ENCODE data around the gene SERPINC1. TPM values are rescaled to one million over a fixed set of nuclear protein-coding genes. Genes with fewer than 3 reads are reported as not detected.
A peak's percentile ranks its signal among the peaks of the same experiment; 100 is the strongest.

SERPINC1 gene
- total RNA-seq, 1 donor from 2014 or later, result not detected

GRCh38 chr1:173925306-173926242, 8.4 kb upstream of the SERPINC1 start:
- peaks cover 5% of the 10 kb centered on the region for H3K36me3 Mint-ChIP-seq (ENCODE audit: low read depth, unreplicated experiment)
- H3K36me3 ChIP-seq (ENCODE audit: insufficient read depth, low read length), result no peaks in the 10 kb centered on the region

GRCh38 chr1:173920861-173921260, 3.7 kb upstream of the SERPINC1 start:
- no peak for FAIRE-seq

More at GRCh38 chr1:173925306-173926242, 8.4 kb upstream of the SERPINC1 start:
- Histone ChIP-seq H3K4me2 (ENCODE audit: low read length) (no peak overlapping the region), H2AFZ (ENCODE audit: low read depth, low read length) (no peak overlapping the region), H3K79me2 (ENCODE audit: insufficient read depth, low read length) (no peaks in the 10 kb centered on the region), H3K27me3 (ENCODE audit: insufficient read depth, low read length) (peaks cover 3% of the 10 kb centered on the region), H3K9ac (ENCODE audit: low read length) (no peak overlapping the region), H4K20me1 (ENCODE audit: insufficient read depth, low read length) (no peaks in the 10 kb centered on the region), H3K27ac (ENCODE audit: low read depth, low read length) (no peak overlapping the region), H3K4me1 (ENCODE audit: insufficient read depth, low read length) (no peaks in the 10 kb centered on the region), H3K4me3 (ENCODE audit: insufficient read depth, low read depth, low read length) (no peak overlapping the region), H3K9me3 (ENCODE audit: insufficient read depth, low read depth, low read length) (no peaks in the 10 kb centered on the region)
- H3K9me3 Mint-ChIP-seq (ENCODE audit: unreplicated experiment), result peaks cover 4% of the 10 kb centered on the region
- no peak overlapping the region for H3K4me3 Mint-ChIP-seq (ENCODE audit: unreplicated experiment)
- DNase-seq (ENCODE audit: low read depth) (no peak), FAIRE-seq (no peak)
- peaks cover 1% of the 10 kb centered on the region for H3K27me3 Mint-ChIP-seq (ENCODE audit: low read depth, unreplicated experiment)
- peaks cover 3% of the 10 kb centered on the region for H3K4me1 Mint-ChIP-seq (ENCODE audit: low read depth, unreplicated experiment)
- peak overlapping the region; percentile 62 for H3K27ac Mint-ChIP-seq (ENCODE audit: unreplicated experiment)
- TF ChIP-seq CTCF (IDR thresholded peaks at IDR 0.05; ENCODE audit: insufficient read depth, low read depth, low read length), result no peak
- no peak for TF ChIP-seq EZH2 (IDR thresholded peaks at IDR 0.05; ENCODE audit: insufficient read depth, low read length)

More at GRCh38 chr1:173920861-173921260, 3.7 kb upstream of the SERPINC1 start:
- no peak for TF ChIP-seq CTCF (IDR thresholded peaks at IDR 0.05; ENCODE audit: insufficient read depth, low read depth, low read length)
- no peak for TF ChIP-seq EZH2 (IDR thresholded peaks at IDR 0.05; ENCODE audit: insufficient read depth, low read length)
- Histone ChIP-seq H3K4me1 (ENCODE audit: insufficient read depth, low read length) (no peaks in the 10 kb centered on the region), H3K9me3 (ENCODE audit: insufficient read depth, low read depth, low read length) (no peaks in the 10 kb centered on the region), H3K4me3 (ENCODE audit: insufficient read depth, low read depth, low read length) (no peak overlapping the region), H2AFZ (ENCODE audit: low read depth, low read length) (no peak overlapping the region), H4K20me1 (ENCODE audit: insufficient read depth, low read length) (no peaks in the 10 kb centered on the region), H3K27ac (ENCODE audit: low read depth, low read length) (no peak overlapping the region), H3K4me2 (ENCODE audit: low read length) (no peak overlapping the region), H3K27me3 (ENCODE audit: insufficient read depth, low read length) (peaks cover 3% of the 10 kb centered on the region), H3K36me3 (ENCODE audit: insufficient read depth, low read length) (no peaks in the 10 kb centered on the region), H3K9ac (ENCODE audit: low read length) (no peak overlapping the region), H3K79me2 (ENCODE audit: insufficient read depth, low read length) (no peaks in the 10 kb centered on the region)
- H3K27ac Mint-ChIP-seq (ENCODE audit: unreplicated experiment), result no peak overlapping the region
- peaks cover 3% of the 10 kb centered on the region for H3K36me3 Mint-ChIP-seq (ENCODE audit: low read depth, unreplicated experiment)
- no peak overlapping the region for H3K4me3 Mint-ChIP-seq (ENCODE audit: unreplicated experiment)
- DNase-seq (ENCODE audit: low read depth), result no peak
- no peaks in the 10 kb centered on the region for H3K4me1 Mint-ChIP-seq (ENCODE audit: low read depth, unreplicated experiment)
- peaks cover 4% of the 10 kb centered on the region for H3K9me3 Mint-ChIP-seq (ENCODE audit: unreplicated experiment)
- H3K27me3 Mint-ChIP-seq (ENCODE audit: low read depth, unreplicated experiment), result peaks cover 12% of the 10 kb centered on the region
